Naive thymus-derived CD4-positive, alpha-beta T cell (primary cell): ENCODE measurements around the gene FASTKD3. TPM values are rescaled to one million over a fixed set of nuclear protein-coding genes. Genes with fewer than 3 reads are reported as not detected.
A peak's percentile ranks its signal among the peaks of the same experiment; 100 is the strongest.

ENCODE experiments used
- ATAC-seq: fragments of 150-1000 bp; cut with Tn5 transposase; 2 replicates; pipeline ENCODE4 v1.10.0; 2021; ENCODE audit warnings: mild to moderate bottlenecking, moderate library complexity
- CTCF ChIA-PET: fragments of 350-600 bp; sonication (Branson Sonifier 250); formaldehyde crosslinking; loops from one replicate; lab custom pipeline; 2021; ENCODE audit warnings: antibody characterized with exemption; lab: Charles Lee
- POLR2A ChIA-PET: fragments of 350-600 bp; sonication (Branson Sonifier 250); formaldehyde crosslinking; loops from one replicate; lab custom pipeline; 2021; ENCODE audit warnings: antibody characterized with exemption, inconsistent platforms; lab: Charles Lee
- DNase-seq, 9 donors: peaks; one replicate each; pipeline versions ENCODE4 v3.0.0 to v3.0.0-alpha.2; 2020 to 2022; ENCODE audit warnings: mixed read lengths in 1 of 9
- H3K27ac ChIP-seq: one replicate; pipeline ENCODE4 v1.7.0; 2013; ENCODE audit warnings: mild to moderate bottlenecking, low read depth, low read length, moderate library complexity
- H3K27me3 ChIP-seq, 2 donors: one replicate each; pipeline ENCODE4 v1.7.0; 2013; ENCODE audit warnings: low read length in 2 of 2, mild to moderate bottlenecking in 2 of 2, moderate library complexity in 2 of 2; ENCODE audit not compliant: control insufficient read depth in 2 of 2, insufficient read depth in 2 of 2
- H3K36me3 ChIP-seq, 3 experiments: 1 replicate in 2 of 3; 2 replicates in 1 of 3; pipeline ENCODE4 v1.7.0; 2013; ENCODE audit warnings: low read length in 3 of 3, mild to moderate bottlenecking in 3 of 3, moderate library complexity in 1 of 3; ENCODE audit not compliant: insufficient read depth in 3 of 3, control insufficient read depth in 2 of 3
- H3K4me1 ChIP-seq, 2 donors: one replicate each; pipeline ENCODE4 v1.7.0; 2013; ENCODE audit warnings: low read length in 2 of 2, mild to moderate bottlenecking in 2 of 2, moderate library complexity in 1 of 2; ENCODE audit not compliant: control insufficient read depth in 2 of 2, insufficient read depth in 2 of 2
- H3K4me3 ChIP-seq: 2 replicates; pipeline ENCODE4 v1.7.0; 2013; ENCODE audit warnings: mild to moderate bottlenecking, low read length
- H3K9me3 ChIP-seq, 3 experiments: 1 replicate in 2 of 3; 2 replicates in 1 of 3; pipeline ENCODE4 v1.7.0; 2013; ENCODE audit warnings: low read length in 3 of 3; ENCODE audit not compliant: control insufficient read depth in 2 of 3
- H3K27ac Mint-ChIP-seq, 9 donors: one replicate each; pipeline ENCODE4 v1.8.0; 2020 to 2022; ENCODE audit warnings: mixed read lengths in 9 of 9, mild to moderate bottlenecking in 8 of 9, moderate library complexity in 5 of 9, inconsistent platforms in 2 of 9
- H3K27me3 Mint-ChIP-seq, 5 donors: one replicate each; pipeline ENCODE4 v1.8.0; 2021 to 2022; ENCODE audit warnings: mixed read lengths in 5 of 5, mild to moderate bottlenecking in 1 of 5
- H3K36me3 Mint-ChIP-seq, 5 donors: one replicate each; pipeline ENCODE4 v1.8.0; 2020 to 2022; ENCODE audit warnings: mixed read lengths in 5 of 5, mild to moderate bottlenecking in 3 of 5, inconsistent platforms in 1 of 5
- H3K4me1 Mint-ChIP-seq, 7 donors: one replicate each; pipeline ENCODE4 v1.8.0; 2020 to 2022; ENCODE audit warnings: mixed read lengths in 7 of 7, mild to moderate bottlenecking in 3 of 7, inconsistent platforms in 1 of 7
- H3K4me3 Mint-ChIP-seq, 10 donors: one replicate each; pipeline ENCODE4 v1.8.0; 2020 to 2022; ENCODE audit warnings: mild to moderate bottlenecking in 10 of 10, mixed read lengths in 10 of 10, moderate library complexity in 6 of 10, inconsistent platforms in 2 of 10
- H3K9me3 Mint-ChIP-seq, 11 donors: one replicate each; pipeline ENCODE4 v1.8.0; 2020 to 2022; ENCODE audit warnings: mixed read lengths in 11 of 11, mild to moderate bottlenecking in 4 of 11, inconsistent platforms in 1 of 11, moderate library complexity in 1 of 11
- intact Hi-C, 2 donors: fragments of 100-400 bp; cut with micrococcal nuclease; formaldehyde crosslinking; loops; one replicate each; pipeline ENCODE4 v1.15.1; 2023
- polyA plus RNA-seq, 2 donors: library from polyadenylated mRNA; unstranded; fragments of 300-500 nt; fragmentation: Illumina TruSeq; gene quantifications; one replicate each; pipeline ENCODE4 v1.2.3, GENCODE V29; 2021
- total RNA-seq, 6 experiments: library from RNA in 5 of 6; stranded (reverse) in 5 of 6; gene quantifications; 1 replicate in 5 of 6; 2 replicates in 1 of 6; pipeline ENCODE4 v1.2.3 and lab custom pipeline; 2021 to 2026

The FASTKD3 gene
- total and polyA plus RNA-seq, 7 experiments from 2014 or later = 4.2 to 15.3 (median 10.0) TPM

GRCh38 chr5:7894860-7895259 is 26.0 kb upstream of the FASTKD3 start:
- Mint-ChIP-seq H3K36me3 (peaks cover 27 to 78% (median 58%) of the 10 kb centered on the region in 5 donors), H3K4me3 (no peak overlapping the region), H3K9me3 (no peaks in the 10 kb centered on the region), H3K4me1 (peaks cover 0 to 15% (median 0%) of the 10 kb centered on the region in 7 donors), H3K27me3 (no peaks in the 10 kb centered on the region), H3K27ac (no peak overlapping the region)
- no peaks in the 10 kb centered on the region for H3K9me3 ChIP-seq
- no peak for ATAC-seq
- no peaks in the 10 kb centered on the region for H3K4me1 ChIP-seq
- no peak overlapping the region for H3K4me3 ChIP-seq
- no peak for DNase-seq
- no peak overlapping the region for H3K27ac ChIP-seq
- intact Hi-C loops = no loop called here
- peaks cover 20 to 75% (median 28%) of the 10 kb centered on the region in 3 experiments for H3K36me3 ChIP-seq
- H3K27me3 ChIP-seq = no peaks in the 10 kb centered on the region
- CTCF ChIA-PET = no interaction called here
- POLR2A ChIA-PET = no interaction called here

GRCh38 chr5:7894439-7894838 is 25.6 kb upstream of the FASTKD3 start:
- Mint-ChIP-seq H3K27me3 (no peaks in the 10 kb centered on the region), H3K27ac (no peak overlapping the region), H3K4me3 (no peak overlapping the region), H3K36me3 (peaks cover 28 to 78% (median 55%) of the 10 kb centered on the region in 5 donors), H3K4me1 (peaks cover 0 to 15% (median 0%) of the 10 kb centered on the region in 7 donors), H3K9me3 (no peaks in the 10 kb centered on the region)
- no peak overlapping the region for H3K4me3 ChIP-seq
- H3K36me3 ChIP-seq = peaks cover 20 to 75% (median 29%) of the 10 kb centered on the region in 3 experiments
- ChIA-PET POLR2A (no interaction called here), CTCF (no interaction called here)
- ATAC-seq (no peak), DNase-seq (no peak)
- intact Hi-C loops = no loop called here
- H3K4me1 ChIP-seq = no peaks in the 10 kb centered on the region
- no peaks in the 10 kb centered on the region for H3K27me3 ChIP-seq
- no peaks in the 10 kb centered on the region for H3K9me3 ChIP-seq
- H3K27ac ChIP-seq = no peak overlapping the region

GRCh38 chr5:7888901-7889300 is 20.1 kb upstream of the FASTKD3 start:
- Mint-ChIP-seq H3K36me3 (peaks cover 18 to 61% (median 35%) of the 10 kb centered on the region in 5 donors), H3K4me3 (no peak overlapping the region), H3K27me3 (no peaks in the 10 kb centered on the region), H3K27ac (no peak overlapping the region), H3K4me1 (peaks cover 0 to 9% (median 5%) of the 10 kb centered on the region in 7 donors), H3K9me3 (no peaks in the 10 kb centered on the region)
- Histone ChIP-seq H3K36me3 (peaks cover 15 to 60% (median 22%) of the 10 kb centered on the region in 3 experiments), H3K27me3 (no peaks in the 10 kb centered on the region), H3K4me3 (no peak overlapping the region), H3K9me3 (no peaks in the 10 kb centered on the region), H3K27ac (no peak overlapping the region), H3K4me1 (no peaks in the 10 kb centered on the region)
- ChIA-PET CTCF (no interaction called here), POLR2A (no interaction called here)
- intact Hi-C loops = loop anchor here in 1 of 2 donors (5.0 kb wide), 1 partner anchor 1653 kb away; no protein-coding TSS in a partner anchor
- no peak for DNase-seq
- no peak for ATAC-seq

- no peaks in the 10 kb centered on the region for H3K4me1 ChIP-seq
- Mint-ChIP-seq H3K4me3 (no peak overlapping the region), H3K27me3 (no peaks in the 10 kb centered on the region), H3K36me3 (peaks cover 10 to 51% (median 31%) of the 10 kb centered on the region in 5 donors), H3K4me1 (peaks cover 0 to 9% (median 7%) of the 10 kb centered on the region in 7 donors), H3K9me3 (no peaks in the 10 kb centered on the region), H3K27ac (no peak overlapping the region)
- ChIA-PET CTCF (interaction anchor here (1.0 to 1.7 kb wide), 4 partner anchors 9 to 19 kb away, joined by 3 to 7 read pairs (median 4); partner anchors contain the start of genes FASTKD3 and MTRR), POLR2A (interaction anchor here (0.9 kb wide), 1 partner anchor 12 kb away, joined by 3 read pairs; no protein-coding TSS in a partner anchor)
- intact Hi-C loops = loop anchor here in 1 of 2 donors (2.0 to 5.0 kb wide), 2 partner anchors 18 to 1655 kb away; partner anchors contain the start of genes FASTKD3 and MTRR
- H3K36me3 ChIP-seq = peaks cover 14 to 63% (median 22%) of the 10 kb centered on the region in 3 experiments
- no peaks in the 10 kb centered on the region for H3K27me3 ChIP-seq
- ATAC-seq (no peak), DNase-seq (peak in 3 of 9 donors; percentile 19 to 29 (median 23))
- no peaks in the 10 kb centered on the region for H3K9me3 ChIP-seq
- H3K4me3 ChIP-seq = no peak overlapping the region
- H3K27ac ChIP-seq = no peak overlapping the region
Observed at GRCh38 chr5:7886849-7887475, 18.1 kb upstream of the FASTKD3 start.

- ChIA-PET CTCF (no interaction called here), POLR2A (no interaction called here)
- H3K4me1 Mint-ChIP-seq = peaks cover 0 to 21% (median 18%) of the 10 kb centered on the region in 7 donors
- intact Hi-C loops = loop anchor here in 1 of 2 donors (5.0 kb wide), 1 partner anchor 1658 kb away; no protein-coding TSS in a partner anchor
- no peak for ATAC-seq
- H3K36me3 Mint-ChIP-seq = peaks cover 9 to 55% (median 31%) of the 10 kb centered on the region in 5 donors
- Histone ChIP-seq H3K27ac (no peak overlapping the region), H3K4me1 (no peaks in the 10 kb centered on the region), H3K4me3 (no peak overlapping the region), H3K27me3 (no peaks in the 10 kb centered on the region), H3K36me3 (peaks cover 9 to 78% (median 22%) of the 10 kb centered on the region in 3 experiments), H3K9me3 (no peaks in the 10 kb centered on the region)
- no peaks in the 10 kb centered on the region for H3K27me3 Mint-ChIP-seq
- H3K9me3 Mint-ChIP-seq = no peaks in the 10 kb centered on the region
- H3K4me3 Mint-ChIP-seq = no peak overlapping the region
- DNase-seq = no peak
- H3K27ac Mint-ChIP-seq = no peak overlapping the region
Observed at GRCh38 chr5:7884491-7885267, 15.8 kb upstream of the FASTKD3 start.

- no peak for DNase-seq
- POLR2A ChIA-PET = no interaction called here
- intact Hi-C loops = no loop called here
- Histone ChIP-seq H3K9me3 (no peaks in the 10 kb centered on the region), H3K36me3 (peaks cover 6 to 84% (median 22%) of the 10 kb centered on the region in 3 experiments), H3K27ac (no peak overlapping the region), H3K4me1 (no peaks in the 10 kb centered on the region), H3K4me3 (no peak overlapping the region), H3K27me3 (no peaks in the 10 kb centered on the region)
- no peak overlapping the region for H3K27ac Mint-ChIP-seq
- peaks cover 4 to 58% (median 27%) of the 10 kb centered on the region in 5 donors for H3K36me3 Mint-ChIP-seq
- H3K4me3 Mint-ChIP-seq = no peak overlapping the region
- no peaks in the 10 kb centered on the region for H3K27me3 Mint-ChIP-seq
- no peak for ATAC-seq
- CTCF ChIA-PET = interaction anchor here (1.0 to 1.8 kb wide), 2 partner anchors 10 to 66 kb away, joined by 3 to 6 read pairs; no protein-coding TSS in a partner anchor
- H3K4me1 Mint-ChIP-seq = peaks cover 4 to 24% (median 23%) of the 10 kb centered on the region in 7 donors
- no peaks in the 10 kb centered on the region for H3K9me3 Mint-ChIP-seq
Observed at GRCh38 chr5:7882926-7883325, 14.1 kb upstream of the FASTKD3 start.
